ENCODE measurements around the gene SIRT6. TPM values are rescaled to one million over a fixed set of nuclear protein-coding genes. Genes with fewer than 3 reads are reported as not detected.

Gene SIRT6
- total and polyA plus RNA-seq, 8 donors: 14.0 to 160 (median 23.0) TPM

DNA sequence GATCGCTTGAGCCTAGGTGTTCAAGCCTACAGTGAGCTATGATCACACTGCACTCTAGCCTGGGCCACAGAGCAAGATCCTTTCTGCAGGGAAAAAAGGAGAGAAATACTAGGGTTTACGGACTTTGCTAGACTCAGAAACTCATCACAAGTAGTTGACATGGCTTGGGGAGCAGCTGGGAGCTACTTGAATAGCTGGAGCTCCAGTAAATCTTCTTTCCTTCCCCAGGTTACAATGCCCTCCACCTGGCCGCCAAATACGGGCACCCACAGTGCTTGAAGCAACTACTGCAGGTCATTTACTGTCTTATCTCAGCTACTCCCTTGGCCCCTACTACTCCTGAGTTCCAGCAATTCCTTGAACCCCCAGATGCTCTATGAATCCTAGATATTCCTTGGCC, 19.4 kb upstream of the SIRT6 start:
- 74 to 94% (median 81%) methylated on average over 4 of the region's 4 CpGs for WGBS, 5 donors
- peaks cover 11 to 39% (median 26%) of the 10 kb centered on the region in 3 donors for H3K27me3 ChIP-seq
- intact Hi-C loops (cut with DNase I; ENCODE audit: low total_unique reads): no loop called here
- H3K9me3 ChIP-seq: no peaks in the 10 kb centered on the region
- DNase-seq: no peak
- H3K4me3 ChIP-seq: no peak overlapping the region
- H3K27ac ChIP-seq: no peak overlapping the region
- no peaks in the 10 kb centered on the region for H3K36me3 ChIP-seq
- peaks cover 5 to 20% (median 13%) of the 10 kb centered on the region in 4 donors for H3K4me1 ChIP-seq
- TF ChIP-seq EP300 (IDR thresholded peaks at IDR 0.05) (no peak), POLR2AphosphoS5 (IDR thresholded peaks at IDR 0.05) (no peak)
- TF ChIP-seq, protein P1, sequence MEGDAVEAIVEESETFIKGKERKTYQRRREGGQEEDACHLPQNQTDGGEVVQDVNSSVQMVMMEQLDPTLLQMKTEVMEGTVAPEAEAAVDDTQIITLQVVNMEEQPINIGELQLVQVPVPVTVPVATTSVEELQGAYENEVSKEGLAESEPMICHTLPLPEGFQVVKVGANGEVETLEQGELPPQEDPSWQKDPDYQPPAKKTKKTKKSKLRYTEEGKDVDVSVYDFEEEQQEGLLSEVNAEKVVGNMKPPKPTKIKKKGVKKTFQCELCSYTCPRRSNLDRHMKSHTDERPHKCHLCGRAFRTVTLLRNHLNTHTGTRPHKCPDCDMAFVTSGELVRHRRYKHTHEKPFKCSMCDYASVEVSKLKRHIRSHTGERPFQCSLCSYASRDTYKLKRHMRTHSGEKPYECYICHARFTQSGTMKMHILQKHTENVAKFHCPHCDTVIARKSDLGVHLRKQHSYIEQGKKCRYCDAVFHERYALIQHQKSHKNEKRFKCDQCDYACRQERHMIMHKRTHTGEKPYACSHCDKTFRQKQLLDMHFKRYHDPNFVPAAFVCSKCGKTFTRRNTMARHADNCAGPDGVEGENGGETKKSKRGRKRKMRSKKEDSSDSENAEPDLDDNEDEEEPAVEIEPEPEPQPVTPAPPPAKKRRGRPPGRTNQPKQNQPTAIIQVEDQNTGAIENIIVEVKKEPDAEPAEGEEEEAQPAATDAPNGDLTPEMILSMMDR (IDR thresholded peaks at IDR 0.05): no peak

DNA sequence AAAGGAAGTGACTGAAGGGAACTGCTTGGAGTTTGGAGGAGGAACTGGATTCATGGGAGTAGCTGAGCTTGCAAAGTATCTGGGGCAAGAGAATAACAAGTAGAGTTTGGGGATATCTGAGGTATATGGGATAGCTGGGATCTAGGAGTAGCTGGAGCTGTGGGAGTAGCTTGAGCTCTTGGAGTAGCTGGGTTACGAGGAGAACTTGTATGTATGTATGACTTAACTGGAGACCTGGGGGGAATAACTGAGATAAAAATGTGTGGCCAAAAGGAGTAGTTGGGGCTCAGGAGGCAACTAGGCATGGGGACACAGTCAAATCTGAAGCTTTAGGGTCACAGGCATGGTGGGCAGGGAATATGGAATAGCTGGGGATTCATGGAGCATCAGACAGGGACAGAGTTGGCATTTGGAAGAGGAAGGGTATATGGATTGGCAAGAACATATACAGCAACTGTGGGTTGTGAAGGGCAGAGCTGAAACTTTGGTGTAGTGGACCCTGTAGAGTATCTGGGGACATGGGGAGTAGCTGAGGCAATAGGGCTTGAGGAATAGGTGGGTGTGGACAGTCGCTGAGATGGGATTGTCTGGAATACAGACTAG, 18.7 kb upstream of the SIRT6 start:
- Histone ChIP-seq H3K4me1 (peaks cover 5 to 20% (median 13%) of the 10 kb centered on the region in 4 donors), H3K9me3 (no peaks in the 10 kb centered on the region), H3K36me3 (no peaks in the 10 kb centered on the region), H3K27me3 (peaks cover 14 to 47% (median 33%) of the 10 kb centered on the region in 3 donors), H3K4me3 (no peak overlapping the region), H3K27ac (no peak overlapping the region)
- 58 to 88% (median 77%) methylated on average over 2 of the region's 2 CpGs for WGBS, 5 donors
- TF ChIP-seq, protein P1 (IDR thresholded peaks at IDR 0.05): no peak
- TF ChIP-seq EP300 (IDR thresholded peaks at IDR 0.05): no peak
- TF ChIP-seq POLR2A (IDR thresholded peaks at IDR 0.05): no peak
- TF ChIP-seq POLR2AphosphoS5 (IDR thresholded peaks at IDR 0.05): no peak
- intact Hi-C loops (cut with DNase I; ENCODE audit: low total_unique reads): no loop called here
- DNase-seq: no peak

DNA sequence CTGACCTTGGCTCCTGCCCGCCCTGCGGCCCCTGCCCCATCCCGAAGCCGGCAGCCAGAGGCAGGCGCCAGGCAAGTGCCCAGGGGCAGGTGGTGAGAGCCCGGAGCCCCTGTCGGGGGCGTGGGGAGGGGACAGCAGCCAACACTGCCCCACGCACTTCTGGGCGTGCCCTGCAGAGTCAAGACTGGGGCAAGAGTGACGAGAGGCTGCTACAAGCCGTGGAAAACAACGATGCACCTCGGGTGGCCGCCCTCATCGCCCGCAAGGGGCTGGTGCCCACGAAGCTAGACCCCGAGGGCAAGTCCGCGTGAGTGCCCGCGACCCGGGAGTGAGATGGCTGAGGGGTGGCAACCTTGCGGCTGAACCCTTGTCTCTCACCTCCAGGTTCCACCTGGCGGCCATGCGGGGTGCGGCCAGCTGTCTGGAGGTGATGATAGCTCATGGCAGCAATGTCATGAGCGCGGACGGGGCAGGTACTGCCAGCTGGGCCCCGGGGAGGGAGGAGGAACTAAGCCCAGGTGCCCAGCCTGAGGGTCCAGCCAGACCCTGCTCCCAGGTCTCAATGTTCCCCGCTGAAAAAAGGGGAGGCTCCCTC, 17.4 kb upstream of the SIRT6 start:
- no peaks in the 10 kb centered on the region for H3K9me3 ChIP-seq
- intact Hi-C loops (cut with DNase I; ENCODE audit: low total_unique reads): no loop called here
- no peak overlapping the region for H3K27ac ChIP-seq
- no peaks in the 10 kb centered on the region for H3K36me3 ChIP-seq
- DNase-seq: no peak
- TF ChIP-seq, protein P1 (IDR thresholded peaks at IDR 0.05): no peak
- TF ChIP-seq EP300 (IDR thresholded peaks at IDR 0.05) (no peak), POLR2A (IDR thresholded peaks at IDR 0.05) (no peak), POLR2AphosphoS5 (IDR thresholded peaks at IDR 0.05) (no peak)
- no peak overlapping the region for H3K4me3 ChIP-seq
- 55 to 78% (median 69%) methylated on average over 7 to 33 of the region's 33 CpGs for WGBS, 5 donors
- peaks cover 5 to 17% (median 11%) of the 10 kb centered on the region in 4 donors for H3K4me1 ChIP-seq
- H3K27me3 ChIP-seq: peaks cover 14 to 55% (median 46%) of the 10 kb centered on the region in 3 donors

DNA sequence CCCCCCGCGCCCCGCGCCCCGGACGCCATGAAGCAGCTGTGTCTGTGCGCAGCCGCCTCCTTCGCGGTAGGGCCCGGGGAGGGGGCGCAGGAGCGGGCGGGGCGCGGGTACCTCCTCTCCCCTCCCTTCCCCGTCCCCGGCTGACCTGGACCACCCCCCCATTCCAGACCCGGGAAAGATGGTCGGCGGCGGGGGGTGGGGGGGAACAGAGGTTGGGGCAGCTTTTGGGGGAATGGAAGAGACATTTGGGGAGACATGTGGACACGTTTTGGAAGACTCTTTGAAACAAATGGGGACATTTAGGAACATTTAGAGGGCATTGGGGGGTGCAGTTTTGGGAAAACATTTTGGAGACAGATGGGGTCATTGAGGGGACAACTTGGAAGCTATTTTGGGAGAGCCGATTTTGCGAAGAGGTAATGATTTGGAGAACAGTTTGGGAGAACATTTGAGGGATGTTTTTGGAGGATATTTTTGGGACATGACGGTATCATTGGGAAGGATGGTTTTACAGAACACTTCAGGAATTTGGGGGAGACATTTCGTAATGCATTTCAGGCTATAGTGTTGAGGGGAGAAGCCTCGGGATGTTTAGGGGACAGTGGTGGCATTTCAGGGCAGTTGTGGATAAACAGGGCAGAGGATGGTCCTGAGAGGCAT, 16.2 kb upstream of the SIRT6 start:
- no peak overlapping the region for H3K27ac ChIP-seq
- no peak for TF ChIP-seq POLR2AphosphoS5 (IDR thresholded peaks at IDR 0.05)
- TF ChIP-seq EP300 (IDR thresholded peaks at IDR 0.05): no peak
- TF ChIP-seq POLR2A (IDR thresholded peaks at IDR 0.05): no peak
- TF ChIP-seq, protein P1 (IDR thresholded peaks at IDR 0.05): no peak
- H3K9me3 ChIP-seq: no peaks in the 10 kb centered on the region
- intact Hi-C loops (cut with DNase I; ENCODE audit: low total_unique reads): no loop called here
- DNase-seq: no peak
- no peaks in the 10 kb centered on the region for H3K36me3 ChIP-seq
- no peak overlapping the region for H3K4me3 ChIP-seq
- H3K4me1 ChIP-seq: peaks cover 5 to 11% (median 9%) of the 10 kb centered on the region in 4 donors
- WGBS, 5 donors: 7 to 16% (median 10%) methylated on average over 16 to 27 of the region's 28 CpGs
- H3K27me3 ChIP-seq: peaks cover 14 to 67% (median 53%) of the 10 kb centered on the region in 3 donors

Data from stomach (tissue), 9 donors.